ENCODE results near the gene CDH13.
A peak's percentile ranks its signal among the peaks of the same experiment; 100 is the strongest.

CDH13 gene

GRCh38 chr16:83270061-83270460 lies 643.3 kb downstream of the CDH13 start:
- DNase-seq, result no peak

DNA sequence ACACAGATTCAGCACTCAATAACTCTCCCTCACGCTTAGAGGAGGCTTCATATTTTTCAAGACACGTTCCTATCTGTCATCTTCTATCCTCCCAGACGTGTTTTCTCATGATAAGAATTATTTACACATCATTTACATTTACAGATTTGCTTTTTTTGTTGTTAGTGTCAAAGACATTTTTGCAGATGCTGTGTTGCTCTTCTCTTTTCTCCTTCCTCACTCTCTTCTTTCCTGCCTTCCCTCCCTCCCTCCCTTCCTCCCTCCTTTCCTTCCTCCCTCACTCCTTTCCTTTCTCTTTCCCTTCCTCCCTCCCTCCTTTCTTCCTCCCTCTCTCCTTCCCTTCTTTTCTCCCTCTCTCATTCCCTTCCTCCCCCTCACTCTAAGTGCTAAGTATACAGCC lies 643.9 kb downstream of the CDH13 start:
- DNase-seq, result no peak

DNA sequence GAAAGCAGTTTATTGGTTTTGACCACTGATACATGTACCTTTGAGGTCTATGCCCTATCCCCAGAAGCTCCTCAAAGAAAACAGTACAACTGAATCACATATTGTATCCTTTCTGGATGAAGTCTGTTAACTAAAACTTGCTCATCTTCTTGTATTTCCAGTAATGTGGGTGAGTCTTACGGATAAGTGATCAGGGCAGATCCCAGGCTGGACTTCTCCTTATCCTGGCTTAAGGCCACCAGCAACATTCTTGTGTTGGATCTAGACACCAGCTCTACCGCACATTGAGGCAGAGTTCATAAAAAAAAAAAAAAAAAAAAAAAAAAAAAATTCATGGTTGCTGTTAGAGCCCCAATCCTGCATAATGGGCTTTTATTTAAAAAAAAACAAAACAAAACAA lies 644.4 kb downstream of the CDH13 start:
- DNase-seq, result no peak

- DNase-seq, result no peak
These were observed 645.3 kb downstream of the CDH13 start for GRCh38 chr16:83271970-83272575.

DNA sequence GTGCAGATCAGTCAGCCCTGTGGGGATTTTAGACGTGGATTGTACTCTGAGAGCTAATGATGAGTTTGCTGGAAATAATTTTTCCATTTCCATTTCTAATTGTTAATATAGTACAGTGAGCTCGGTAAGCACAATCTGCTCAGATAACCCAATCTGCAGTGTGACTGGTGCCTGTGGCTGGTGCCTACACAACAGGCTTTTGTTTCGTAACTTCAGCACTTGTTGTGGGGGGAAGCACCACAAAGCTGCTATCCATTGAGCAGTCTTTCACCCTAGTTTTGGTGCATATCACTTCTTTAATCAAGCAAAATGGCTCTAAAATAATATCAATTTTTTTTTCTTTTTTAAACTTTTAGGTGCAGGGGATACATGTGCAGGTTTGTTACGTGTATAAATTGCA lies 646.1 kb downstream of the CDH13 start:
- no peak for DNase-seq

- DNase-seq, result no peak
These were observed 646.9 kb downstream of the CDH13 start for GRCh38 chr16:83273504-83274173.

DNA sequence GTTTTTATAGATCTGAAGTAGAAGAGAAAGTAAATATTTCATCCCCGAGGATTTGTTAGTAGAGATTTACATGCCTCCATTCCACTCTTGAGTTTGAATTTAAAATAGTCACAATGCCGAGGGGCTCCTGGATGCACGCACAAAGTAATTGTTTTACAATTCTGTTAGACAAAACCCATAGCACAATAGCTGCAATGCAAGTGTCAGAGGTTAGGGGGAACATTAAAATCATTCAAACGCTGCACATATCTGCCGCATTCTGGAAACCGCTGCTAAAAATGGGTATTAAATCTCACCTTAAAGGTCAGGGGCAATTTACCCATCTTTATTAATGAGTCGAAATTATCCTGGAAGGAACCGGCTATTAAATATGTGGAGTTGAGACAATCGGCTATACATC lies 652.5 kb downstream of the CDH13 start:
- no peak for DNase-seq

- no peak for DNase-seq
These were observed 659.2 kb downstream of the CDH13 start for GRCh38 chr16:83285921-83286320.

- DNase-seq, result no peak
These were observed 669.7 kb downstream of the CDH13 start for GRCh38 chr16:83296505-83296904.

DNA sequence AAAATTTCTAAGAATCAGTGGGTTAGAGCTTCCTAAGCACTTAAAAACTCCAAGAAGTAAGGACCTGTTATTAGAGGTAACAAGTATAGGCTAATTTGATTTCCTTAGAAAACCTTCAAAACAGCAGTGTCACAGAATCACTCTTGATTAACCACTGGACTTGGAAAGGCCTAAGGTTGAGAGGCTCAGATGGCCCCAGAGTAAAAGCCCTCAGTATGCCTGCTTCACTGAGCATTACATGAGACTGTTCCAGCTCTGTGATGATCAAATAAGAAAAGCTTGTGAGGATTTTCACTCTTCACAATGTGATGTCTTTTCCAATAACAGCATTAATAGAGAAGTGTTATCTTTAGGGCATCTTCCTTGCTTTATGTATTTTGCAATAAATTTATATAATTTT lies 671.8 kb downstream of the CDH13 start:
- DNase-seq, result no peak

DNA sequence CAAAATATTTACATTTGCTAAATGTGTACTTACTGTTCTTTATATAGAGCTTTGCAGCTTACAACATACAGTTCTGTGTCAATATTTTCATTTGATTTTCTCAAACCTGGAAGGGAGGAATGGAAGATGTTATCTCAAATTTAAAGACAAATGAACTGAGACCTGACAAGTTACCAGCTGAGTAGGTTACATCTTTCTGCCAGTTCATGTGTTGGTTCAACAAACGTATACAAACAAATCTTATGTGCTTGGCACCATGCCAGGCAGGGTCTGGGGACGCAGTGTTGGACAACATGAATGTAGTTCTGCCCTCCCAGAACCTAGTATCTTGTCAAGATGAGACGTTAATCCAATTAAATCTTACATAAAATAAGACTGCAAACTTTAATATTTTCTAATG lies 673.6 kb downstream of the CDH13 start:
- DNase-seq, result no peak

- DNase-seq, result no peak
These were observed 675.2 kb downstream of the CDH13 start for GRCh38 chr16:83301971-83302370.

GRCh38 chr16:83302853-83303252 lies 676.1 kb downstream of the CDH13 start:
- DNase-seq, result no peak

DNA sequence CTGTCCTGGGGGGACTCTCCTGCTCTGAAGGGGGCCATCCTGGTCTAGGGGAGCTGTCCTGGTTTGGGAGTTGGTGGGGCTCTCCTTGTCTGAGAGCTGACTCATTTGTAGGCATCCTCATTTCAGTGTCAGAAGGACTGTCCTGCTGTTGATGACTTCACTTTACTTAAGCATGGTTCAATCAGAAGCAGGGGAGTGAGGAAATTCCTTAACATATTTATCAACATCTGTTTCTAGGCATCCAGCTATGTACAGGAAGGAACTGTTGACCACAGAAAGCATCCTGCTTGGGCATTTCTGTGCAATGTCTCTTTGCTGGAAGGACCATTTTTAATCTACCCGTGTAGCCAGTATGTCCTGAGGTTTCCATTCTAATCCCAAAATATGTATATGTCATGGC lies 678.3 kb downstream of the CDH13 start:
- DNase-seq, result peak in 1 of 2 experiments; percentile 21

- DNase-seq, result no peak
These were observed 680.3 kb downstream of the CDH13 start for GRCh38 chr16:83306961-83307593.

- no peak for DNase-seq
These were observed 680.8 kb downstream of the CDH13 start for GRCh38 chr16:83307594-83307992.

DNA sequence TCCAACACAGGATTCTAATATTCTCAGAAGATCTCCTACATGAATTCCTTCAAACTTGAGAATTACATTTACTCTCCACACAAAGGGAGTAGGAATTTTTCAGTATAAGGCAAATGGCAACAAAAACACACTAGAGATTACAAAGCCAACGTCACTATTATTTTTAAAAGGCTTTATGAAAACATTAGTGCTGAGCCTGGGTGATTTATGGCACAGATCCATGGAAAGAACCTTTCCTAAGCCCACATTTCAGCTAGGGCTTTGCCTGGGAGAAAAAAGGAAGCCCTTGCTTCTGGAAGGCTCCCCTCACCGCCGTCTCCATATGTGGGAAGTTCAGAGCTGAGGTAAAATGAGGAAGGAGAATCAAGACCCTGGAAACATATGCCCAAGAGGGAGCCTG lies 681.6 kb downstream of the CDH13 start:
- no peak for DNase-seq

- DNase-seq, result no peak
These were observed 684.0 kb downstream of the CDH13 start for GRCh38 chr16:83310816-83311215.

GRCh38 chr16:83312015-83312717 lies 685.4 kb downstream of the CDH13 start:
- DNase-seq, result no peak

- no peak for DNase-seq
These were observed 686.0 kb downstream of the CDH13 start for GRCh38 chr16:83312718-83313245.

GRCh38 chr16:83315271-83315670 lies 688.5 kb downstream of the CDH13 start:
- DNase-seq, result no peak

DNA sequence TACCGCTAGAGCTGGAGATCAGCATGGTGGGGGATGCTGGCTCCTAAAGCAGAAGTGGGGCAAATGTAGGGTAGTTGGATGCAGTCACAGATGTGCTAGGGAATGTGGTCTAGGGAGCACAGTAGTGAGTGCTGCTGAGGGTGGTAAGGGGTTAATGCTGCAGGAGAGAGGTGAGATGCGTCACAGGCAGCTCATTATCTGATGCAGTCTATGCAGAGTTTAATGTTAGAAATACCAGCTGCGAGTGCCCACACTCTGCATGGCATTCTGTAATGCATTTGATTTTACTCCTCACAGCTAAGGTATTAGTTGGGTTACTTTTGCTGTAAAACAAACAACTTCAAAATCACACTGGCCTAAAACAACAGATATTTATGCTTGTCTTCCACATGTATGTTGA lies 689.7 kb downstream of the CDH13 start:
- DNase-seq, result no peak

- no peak for DNase-seq
These were observed 691.6 kb downstream of the CDH13 start for GRCh38 chr16:83318390-83318789.

- no peak for DNase-seq
These were observed 702.2 kb downstream of the CDH13 start for GRCh38 chr16:83328936-83329335.
